GM18505 (cell line): ENCODE results near the gene TSPAN14.

Experiments
- ATAC-seq: cut with Tn5 transposase; IDR thresholded peaks from one replicate; pipeline ENCODE4 v1.9.1; 2021; ENCODE audit not compliant: unreplicated experiment
- POLR2A ChIP-seq: IDR thresholded peaks from 4 replicates; pipeline ENCODE4 v1.6.1; 2011; ENCODE audit warnings: borderline replicate concordance; ENCODE audit not compliant: insufficient read depth, insufficient read length; ENCODE audit errors: extremely low read depth

TSPAN14 gene

DNA sequence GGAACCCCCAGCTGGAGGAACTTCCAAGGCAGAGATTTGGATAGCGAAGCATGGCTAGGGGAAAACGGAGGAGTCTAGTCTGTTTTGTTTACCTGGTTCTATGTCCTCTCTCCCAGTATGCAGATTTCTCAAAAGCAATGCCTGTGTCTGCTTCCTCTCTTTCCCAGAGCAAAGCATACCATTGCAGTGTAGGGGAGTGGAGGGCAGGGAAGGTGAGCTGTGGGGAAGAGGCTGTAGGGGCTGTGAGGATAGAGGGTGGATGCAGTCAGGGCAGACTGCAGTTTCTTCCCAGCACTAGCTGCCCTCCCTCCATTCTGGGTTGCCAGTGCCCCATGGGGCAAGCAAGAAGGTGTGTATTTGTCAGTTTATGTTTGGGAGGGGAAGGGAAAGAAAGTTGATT is 16.9 kb upstream of the TSPAN14 start:
- TF ChIP-seq POLR2A = no peak
- no peak for ATAC-seq

DNA sequence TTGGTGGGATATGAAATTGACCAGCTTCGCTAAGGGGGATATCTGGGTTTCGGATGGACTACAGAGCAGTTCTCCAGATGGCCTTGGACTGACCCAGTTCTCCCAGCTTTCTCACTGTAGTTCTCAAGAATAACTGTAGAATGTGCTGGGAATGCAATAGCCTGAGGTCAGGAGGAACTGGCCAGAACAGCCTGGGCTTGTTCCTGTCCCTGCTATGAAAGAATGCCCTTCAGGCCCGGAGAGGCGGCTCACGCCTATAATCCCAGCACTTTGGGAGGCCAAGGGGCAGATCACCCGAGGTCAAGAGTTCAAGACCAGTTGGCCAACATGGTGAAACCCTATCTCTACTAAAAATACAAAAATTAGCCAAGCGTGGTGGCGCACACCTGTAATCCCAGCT is 12.3 kb upstream of the TSPAN14 start:
- no peak for TF ChIP-seq POLR2A

GRCh38 chr10:80442879-80443278 is 11.2 kb upstream of the TSPAN14 start:
- TF ChIP-seq POLR2A = no peak
- no peak for ATAC-seq

More for the DNA sequence above, 12.3 kb upstream of the TSPAN14 start:
- ATAC-seq = no peak

DNA sequence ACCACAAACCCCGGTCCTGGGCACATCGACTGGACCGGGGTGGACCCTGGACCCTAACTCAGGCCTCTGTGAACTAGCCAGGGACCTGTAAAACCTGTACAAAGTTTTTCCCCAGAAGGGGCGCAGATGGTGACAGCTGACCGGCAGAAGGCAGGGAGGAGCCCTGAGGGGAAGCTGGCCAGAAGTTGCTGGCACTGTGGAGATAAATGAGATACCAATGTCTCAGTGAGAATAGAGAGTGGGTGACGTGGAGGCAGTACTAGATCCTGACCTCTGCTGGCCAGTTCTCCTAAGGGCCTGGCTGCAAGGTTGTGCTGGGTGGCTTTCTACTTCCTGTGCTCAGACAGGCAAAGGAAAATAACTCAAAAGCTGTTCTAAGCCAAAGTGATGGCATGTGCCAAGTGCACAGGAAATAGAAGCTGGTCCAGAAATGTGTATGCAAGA is 10.6 kb upstream of the TSPAN14 start:
- TF ChIP-seq POLR2A = no peak
- peak; percentile 47 for ATAC-seq

DNA sequence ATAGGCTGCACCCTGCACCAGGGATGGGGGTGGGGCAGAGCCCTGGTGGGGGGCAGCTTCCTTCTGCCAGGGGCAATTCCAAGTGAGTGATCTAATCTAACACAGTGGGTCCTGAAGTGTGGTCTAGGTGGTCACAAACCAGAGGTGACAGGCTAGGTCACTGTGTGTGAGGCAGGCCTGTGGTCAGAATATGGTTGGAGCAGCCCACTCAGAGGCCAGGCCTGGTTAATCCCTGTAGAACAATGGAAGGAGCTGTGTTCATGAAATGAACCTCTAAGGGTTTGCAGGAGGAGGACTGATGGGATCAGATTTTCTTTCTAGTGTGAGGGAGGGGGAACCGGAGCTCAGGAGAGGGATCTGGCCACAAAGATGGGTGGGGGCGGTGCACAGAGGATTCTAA is 10.0 kb upstream of the TSPAN14 start:
- TF ChIP-seq POLR2A = no peak
- no peak for ATAC-seq

- TF ChIP-seq POLR2A = no peak
- peak; percentile 80 for ATAC-seq
Measured at GRCh38 chr10:80444646-80445319, 9.3 kb upstream of the TSPAN14 start.

- ATAC-seq = no peak
Measured at GRCh38 chr10:80447436-80448190, 6.5 kb upstream of the TSPAN14 start.

GRCh38 chr10:80448209-80448942 is 5.7 kb upstream of the TSPAN14 start:
- no peak for TF ChIP-seq POLR2A
- no peak for ATAC-seq

More at GRCh38 chr10:80447436-80448190, 6.5 kb upstream of the TSPAN14 start:
- no peak for TF ChIP-seq POLR2A

- TF ChIP-seq POLR2A = no peak
- ATAC-seq = no peak
Measured at GRCh38 chr10:80449520-80449919, 4.6 kb upstream of the TSPAN14 start.

GRCh38 chr10:80451132-80451531 is 3.0 kb upstream of the TSPAN14 start:
- no peak for TF ChIP-seq POLR2A
- ATAC-seq = no peak

DNA sequence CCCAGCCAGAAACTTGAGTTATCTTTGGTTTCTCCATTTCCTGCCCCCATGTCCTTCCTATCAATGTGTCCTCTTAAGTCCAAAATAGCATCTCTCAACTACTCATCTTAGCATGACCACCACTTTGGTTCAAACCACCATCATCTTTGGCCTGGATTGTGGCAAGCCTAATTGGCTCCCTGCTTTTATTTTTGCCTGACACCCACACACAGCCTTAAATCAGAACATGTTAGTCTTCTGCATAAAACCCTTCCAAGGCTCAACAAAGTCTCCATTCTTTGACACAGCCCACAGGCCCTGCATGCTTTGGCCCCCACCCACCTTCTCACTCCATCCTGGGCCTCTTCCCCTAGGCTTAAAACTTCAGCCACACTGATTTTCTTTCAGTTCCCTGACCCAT is 2.0 kb upstream of the TSPAN14 start:
- no peak for TF ChIP-seq POLR2A
- ATAC-seq = no peak

DNA sequence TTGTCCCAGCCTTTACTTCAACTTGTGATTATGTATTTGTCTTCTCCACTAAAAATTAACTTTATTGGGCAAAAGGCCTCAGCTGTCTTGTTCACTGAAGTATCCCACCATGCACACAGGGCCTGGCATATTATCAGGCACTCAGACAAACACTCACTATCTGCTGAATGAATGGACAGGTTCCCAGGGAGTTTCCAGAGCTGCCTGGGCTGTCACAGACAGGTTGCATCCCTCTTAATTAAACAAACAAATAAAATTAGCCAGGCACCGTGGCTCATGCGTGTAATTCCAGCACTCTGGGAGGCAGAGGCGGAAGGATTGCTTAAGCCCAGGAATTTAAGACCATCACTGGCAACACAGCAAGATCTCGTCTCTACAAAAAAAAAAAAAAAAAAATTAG is 1.5 kb upstream of the TSPAN14 start:
- no peak for TF ChIP-seq POLR2A
- ATAC-seq = no peak

- ATAC-seq = no peak
- TF ChIP-seq POLR2A = no peak
Measured at GRCh38 chr10:80453056-80453841, 861 bp upstream of the TSPAN14 start.
